GM19467 (cell line): ENCODE data around the gene CCPG1.

Source experiments
- ATAC-seq: cut with Tn5 transposase; IDR thresholded peaks from one replicate; pipeline ENCODE4 v1.9.1; 2021; ENCODE audit warnings: mild to moderate bottlenecking, moderate library complexity; ENCODE audit not compliant: unreplicated experiment

CCPG1 gene

DNA sequence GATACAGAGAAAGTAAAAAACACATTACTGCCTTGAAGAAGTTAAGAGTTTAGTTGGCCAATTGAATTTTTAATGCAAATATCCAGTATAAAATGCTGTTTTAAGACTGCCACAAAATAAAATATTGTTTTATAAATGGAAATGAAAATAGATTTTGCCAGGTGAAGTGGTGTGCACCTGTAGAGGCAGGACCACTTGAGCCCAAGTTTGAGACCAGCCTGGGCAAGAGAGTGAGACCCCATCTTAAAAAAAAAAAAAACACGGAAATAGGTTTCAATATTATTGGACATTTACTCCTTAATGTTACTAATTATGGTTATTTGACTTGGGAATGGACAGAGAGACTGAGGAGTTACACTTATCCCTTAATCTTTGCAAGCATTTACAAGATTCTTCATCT is 87.2 kb downstream of the CCPG1 start:
- ATAC-seq = no peak

DNA sequence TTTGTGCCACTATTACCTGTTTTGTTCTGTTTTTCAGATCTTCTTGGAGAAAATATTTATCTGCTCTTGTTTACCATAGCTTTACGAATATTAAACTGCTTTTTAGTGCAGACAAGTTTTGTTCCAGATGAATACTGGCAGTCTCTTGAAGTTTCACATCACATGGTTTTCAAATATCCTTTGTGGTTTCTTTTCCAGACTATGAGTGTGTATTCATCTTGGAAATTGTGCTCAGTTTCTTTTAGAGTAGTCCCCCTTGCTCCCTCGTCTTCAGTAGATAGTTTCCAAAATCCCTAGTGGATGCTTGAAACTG is 88.0 kb downstream of the CCPG1 start:
- ATAC-seq = no peak

DNA sequence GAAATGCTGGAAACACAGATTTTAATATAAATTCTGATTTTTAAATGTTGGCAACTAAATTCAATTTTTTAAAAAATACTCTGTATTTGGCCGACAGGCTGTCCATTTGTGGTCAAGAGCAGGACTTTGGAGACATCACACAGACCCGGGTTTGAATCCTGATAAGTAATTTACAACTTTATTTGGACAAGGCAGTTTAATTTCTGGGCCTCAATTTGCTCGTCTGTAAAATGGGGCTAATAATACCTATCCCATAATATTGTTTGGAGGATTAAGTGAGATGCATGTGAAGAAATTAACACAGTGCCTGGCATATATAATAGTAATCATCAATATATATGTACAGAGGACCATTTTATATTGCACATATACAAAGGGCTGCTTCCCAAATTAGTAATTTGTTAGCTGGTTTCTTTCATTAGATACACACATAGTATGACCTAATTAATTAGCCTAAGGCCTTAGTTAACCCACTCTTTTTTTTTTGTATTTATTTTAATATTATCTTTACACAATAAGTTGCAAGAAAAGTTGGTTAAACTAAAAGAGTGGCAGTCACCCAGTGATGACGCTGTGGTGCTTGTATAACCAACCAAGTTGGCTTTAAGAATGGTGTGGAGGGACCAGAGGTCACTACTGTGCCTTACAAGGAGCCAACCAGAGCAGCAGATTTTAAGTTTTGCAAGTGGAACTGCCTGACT is 88.5 kb downstream of the CCPG1 start:
- no peak for ATAC-seq

DNA sequence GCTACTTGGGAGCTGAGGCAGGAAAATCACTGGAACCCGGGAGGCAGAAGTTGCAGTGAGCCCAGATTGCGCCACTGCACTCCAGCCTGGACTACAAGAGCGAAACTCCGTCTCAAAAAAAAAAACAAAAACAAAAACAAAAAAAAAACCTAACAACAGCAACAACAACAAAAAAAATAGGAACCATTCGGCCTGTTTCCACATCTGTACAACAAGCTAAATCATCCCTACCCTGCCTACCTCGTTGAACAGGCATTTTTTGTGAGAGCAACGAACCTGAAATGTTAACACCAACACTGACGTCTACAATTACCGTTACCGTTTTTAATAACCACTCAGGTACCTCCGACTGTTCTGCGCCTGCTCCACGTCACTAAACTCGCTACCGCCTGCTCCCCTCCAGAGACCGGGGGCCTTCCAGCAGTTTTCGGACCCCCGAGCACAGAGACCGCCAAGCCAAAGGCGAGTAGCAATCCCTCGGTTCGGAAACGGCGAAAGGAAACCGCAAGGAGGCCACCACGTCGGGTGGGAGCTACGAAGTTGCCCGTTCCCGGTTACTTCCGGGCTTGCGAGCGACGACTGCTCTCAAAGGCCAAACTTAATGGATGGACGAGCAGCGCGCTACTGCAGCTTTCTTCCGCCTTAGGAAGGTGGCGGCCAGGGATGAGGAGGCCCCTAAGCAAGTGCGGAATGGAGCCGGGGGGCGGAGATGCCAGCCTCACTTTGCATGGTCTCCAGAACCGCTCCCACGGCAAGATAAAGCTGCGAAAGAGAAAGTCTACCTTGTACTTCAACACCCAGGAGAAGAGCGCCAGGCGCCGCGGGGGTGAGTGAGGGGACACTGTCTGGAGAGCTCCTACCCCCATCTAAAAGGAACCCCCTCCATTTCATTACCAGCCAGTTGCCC is 89.3 kb downstream of the CCPG1 start, which contains the start of the genes PIGB and PIGBOS1:
Gene PIGB, plus strand, starts transcription at position 635 of the 907 bp plus-strand sequence. Its CDS starts 29 bp downstream, at position 664.
Gene PIGBOS1, minus strand, starts transcription at position 536 of the 907 bp plus-strand sequence. CDS start 1,331 bp downstream, outside the sequence.
- peak; percentile 92 for ATAC-seq
